Epithelial cell of esophagus (primary cell): ENCODE data around the gene PTPRE.

ENCODE experiments used
- DNase-seq: peaks from one replicate; pipeline ENCODE4 v3.0.0; 2010; ENCODE audit warnings: low read depth
- H3K4me3 ChIP-seq: 2 replicates; pipeline ENCODE4 v1.5.1; 2011; ENCODE audit warnings: mild to moderate bottlenecking, low read length, control low read depth
- TF ChIP-seq, protein P1 (sequence below): IDR thresholded peaks from 2 replicates; pipeline ENCODE4 v1.5.1; 2011; ENCODE audit warnings: low read depth, mild to moderate bottlenecking, low read length, control low read depth, inconsistent platforms; ENCODE audit not compliant: insufficient read depth; ENCODE audit errors: missing control alignments

PTPRE gene

DNA sequence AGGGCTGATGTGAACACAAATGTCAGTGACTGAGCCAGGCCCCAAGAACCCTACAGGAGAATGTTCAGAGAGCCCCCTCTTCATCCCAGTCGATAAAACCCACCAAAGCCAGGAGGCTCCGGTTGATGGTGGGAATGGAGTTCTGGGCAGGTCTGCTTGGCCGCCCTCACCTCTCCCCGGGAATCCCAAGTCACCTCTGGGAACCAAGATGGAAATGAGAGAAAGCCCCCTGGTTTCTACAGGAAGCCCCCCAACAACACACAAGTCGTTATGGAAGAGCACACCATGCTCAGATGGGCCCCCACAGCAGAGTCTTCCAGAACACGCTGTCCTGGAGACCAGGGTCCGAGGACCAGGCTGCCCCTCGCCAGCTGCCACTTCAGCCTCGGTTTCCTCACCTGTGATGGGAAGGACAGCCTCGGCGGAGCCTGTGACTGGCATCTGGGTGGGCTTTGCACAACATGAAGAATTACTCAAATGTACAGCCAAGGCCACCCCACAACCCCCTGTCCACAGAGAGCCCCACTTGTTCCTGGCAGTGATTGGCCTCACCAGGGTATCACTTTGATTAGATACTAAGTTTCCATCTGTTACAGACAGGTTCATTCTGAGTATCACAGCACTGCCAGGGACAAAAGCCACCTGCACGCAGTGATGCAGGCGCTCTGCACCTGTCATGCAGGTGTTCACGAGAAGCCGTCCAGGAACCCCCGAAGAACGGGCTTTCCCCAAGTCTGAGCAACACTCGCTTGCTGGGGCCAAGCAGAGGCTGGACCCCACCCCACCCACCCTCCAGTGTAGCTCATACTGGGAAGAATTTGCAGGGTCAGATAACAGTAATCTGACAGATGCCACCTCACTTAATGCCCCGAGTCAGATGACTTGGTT, 161.7 kb downstream of the PTPRE start:
- TF ChIP-seq, protein P1, sequence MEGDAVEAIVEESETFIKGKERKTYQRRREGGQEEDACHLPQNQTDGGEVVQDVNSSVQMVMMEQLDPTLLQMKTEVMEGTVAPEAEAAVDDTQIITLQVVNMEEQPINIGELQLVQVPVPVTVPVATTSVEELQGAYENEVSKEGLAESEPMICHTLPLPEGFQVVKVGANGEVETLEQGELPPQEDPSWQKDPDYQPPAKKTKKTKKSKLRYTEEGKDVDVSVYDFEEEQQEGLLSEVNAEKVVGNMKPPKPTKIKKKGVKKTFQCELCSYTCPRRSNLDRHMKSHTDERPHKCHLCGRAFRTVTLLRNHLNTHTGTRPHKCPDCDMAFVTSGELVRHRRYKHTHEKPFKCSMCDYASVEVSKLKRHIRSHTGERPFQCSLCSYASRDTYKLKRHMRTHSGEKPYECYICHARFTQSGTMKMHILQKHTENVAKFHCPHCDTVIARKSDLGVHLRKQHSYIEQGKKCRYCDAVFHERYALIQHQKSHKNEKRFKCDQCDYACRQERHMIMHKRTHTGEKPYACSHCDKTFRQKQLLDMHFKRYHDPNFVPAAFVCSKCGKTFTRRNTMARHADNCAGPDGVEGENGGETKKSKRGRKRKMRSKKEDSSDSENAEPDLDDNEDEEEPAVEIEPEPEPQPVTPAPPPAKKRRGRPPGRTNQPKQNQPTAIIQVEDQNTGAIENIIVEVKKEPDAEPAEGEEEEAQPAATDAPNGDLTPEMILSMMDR, result no peak
- no peak for DNase-seq
- no peak overlapping the region for H3K4me3 ChIP-seq

- TF ChIP-seq, protein P1, result peak; percentile 75
- no peak overlapping the region for H3K4me3 ChIP-seq
- peak; percentile 82 for DNase-seq
Observed at GRCh38 chr10:128069351-128070051, 162.6 kb downstream of the PTPRE start.

- no peak overlapping the region for H3K4me3 ChIP-seq
- DNase-seq, result no peak
- TF ChIP-seq, protein P1, result no peak
Observed at GRCh38 chr10:128070161-128070560, 163.3 kb downstream of the PTPRE start.

GRCh38 chr10:128070721-128071416, 164.0 kb downstream of the PTPRE start:
- TF ChIP-seq, protein P1, result no peak
- DNase-seq, result no peak
- no peak overlapping the region for H3K4me3 ChIP-seq

- TF ChIP-seq, protein P1, result no peak
- no peak for DNase-seq
- no peak overlapping the region for H3K4me3 ChIP-seq
Observed at GRCh38 chr10:128071417-128071782, 164.5 kb downstream of the PTPRE start.

GRCh38 chr10:128072046-128072445, 165.1 kb downstream of the PTPRE start:
- no peak overlapping the region for H3K4me3 ChIP-seq
- TF ChIP-seq, protein P1, result no peak
- no peak for DNase-seq
